ENCODE results near the gene SIKE1. TPM values are rescaled to one million over a fixed set of nuclear protein-coding genes. Genes with fewer than 3 reads are reported as not detected.

The SIKE1 gene
- total RNA-seq, 2 experiments from 2014 or later = 62.7 to 71.0 TPM

Other genes starting within 250 kb of the SIKE1 start
- 10 to 100 TPM; 36.3 to 44.1 TPM for gene BCAS2, start 199.1 kb downstream of the SIKE1 start, total RNA-seq
- under 1 TPM; 0.29 to 0.35 TPM for gene DENND2C, start 110.6 kb downstream of the SIKE1 start, total RNA-seq
- not detected for gene AMPD1, start 85.1 kb downstream of the SIKE1 start, total RNA-seq
- gene NRAS, start 63.9 kb downstream of the SIKE1 start, total RNA-seq = 10 to 100 TPM; 39.7 to 58.7 TPM
- 100 to 1,000 TPM; 331 to 410 TPM for gene CSDE1, start 22.7 kb downstream of the SIKE1 start, total RNA-seq
- not detected for gene SYCP1, start 74.2 kb upstream of the SIKE1 start, total RNA-seq
- gene TSHB, start 249.1 kb upstream of the SIKE1 start, total RNA-seq = not detected